Parathyroid adenoma (tissue), 2 donors: ENCODE measurements around the gene YWHAB.

Experiments used
- H2AFZ ChIP-seq: fragments of 300-600 bp; sonication (generic); one replicate; pipeline ENCODE4 v1.7.0; 2017; ENCODE audit warnings: antibody characterized with exemption, mild to moderate bottlenecking
- H3K27ac ChIP-seq: fragments of 300-600 bp; sonication (generic); one replicate; pipeline ENCODE4 v1.7.0; 2017
- H3K27me3 ChIP-seq: fragments of 300-600 bp; sonication (generic); one replicate; pipeline ENCODE4 v1.7.0; 2017; ENCODE audit warnings: low read length; ENCODE audit not compliant: control insufficient read depth, insufficient read depth
- H3K36me3 ChIP-seq: fragments of 300-600 bp; sonication (generic); one replicate; pipeline ENCODE4 v1.7.0; 2017; ENCODE audit warnings: low read length; ENCODE audit not compliant: control insufficient read depth, insufficient read depth
- H3K4me1 ChIP-seq: fragments of 300-600 bp; sonication (generic); one replicate; pipeline ENCODE4 v1.7.0; 2017; ENCODE audit warnings: control low read depth
- H3K4me2 ChIP-seq: fragments of 300-600 bp; sonication (generic); one replicate; pipeline ENCODE4 v1.7.0; 2017; ENCODE audit warnings: low read length
- H3K4me3 ChIP-seq: fragments of 300-600 bp; sonication (generic); one replicate; pipeline ENCODE4 v1.7.0; 2017; ENCODE audit warnings: low read depth, low read length
- H3K79me2 ChIP-seq: fragments of 300-600 bp; sonication (generic); one replicate; pipeline ENCODE4 v1.7.0; 2017; ENCODE audit warnings: control low read depth
- H3K9ac ChIP-seq: fragments of 300-600 bp; sonication (generic); one replicate; pipeline ENCODE4 v1.7.0; 2017; ENCODE audit warnings: mild to moderate bottlenecking
- H3K9me3 ChIP-seq: fragments of 300-600 bp; sonication (generic); one replicate; pipeline ENCODE4 v1.7.0; 2017; ENCODE audit warnings: low read length; ENCODE audit not compliant: control insufficient read depth
- TF ChIP-seq, protein P1 (sequence below): fragments of 300-600 bp; sonication (generic); IDR thresholded peaks from one replicate; pipeline ENCODE4 v1.7.0; 2017; ENCODE audit warnings: antibody characterized with exemption, mild to moderate bottlenecking
- donor health status: primary hyperparathyroidism.

YWHAB gene

GRCh38 chr20:44911264-44911921 lies 25.9 kb downstream of the YWHAB start:
- Histone ChIP-seq H3K36me3 (no peaks in the 10 kb centered on the region), H3K27me3 (no peaks in the 10 kb centered on the region), H3K4me3 (no peak overlapping the region), H3K4me1 (no peaks in the 10 kb centered on the region), H3K9me3 (no peaks in the 10 kb centered on the region), H3K4me2 (no peak overlapping the region), H3K79me2 (no peaks in the 10 kb centered on the region), H2AFZ (peak overlapping the region; percentile 52), H3K27ac (no peak overlapping the region), H3K9ac (no peak overlapping the region)
- TF ChIP-seq, protein P1, sequence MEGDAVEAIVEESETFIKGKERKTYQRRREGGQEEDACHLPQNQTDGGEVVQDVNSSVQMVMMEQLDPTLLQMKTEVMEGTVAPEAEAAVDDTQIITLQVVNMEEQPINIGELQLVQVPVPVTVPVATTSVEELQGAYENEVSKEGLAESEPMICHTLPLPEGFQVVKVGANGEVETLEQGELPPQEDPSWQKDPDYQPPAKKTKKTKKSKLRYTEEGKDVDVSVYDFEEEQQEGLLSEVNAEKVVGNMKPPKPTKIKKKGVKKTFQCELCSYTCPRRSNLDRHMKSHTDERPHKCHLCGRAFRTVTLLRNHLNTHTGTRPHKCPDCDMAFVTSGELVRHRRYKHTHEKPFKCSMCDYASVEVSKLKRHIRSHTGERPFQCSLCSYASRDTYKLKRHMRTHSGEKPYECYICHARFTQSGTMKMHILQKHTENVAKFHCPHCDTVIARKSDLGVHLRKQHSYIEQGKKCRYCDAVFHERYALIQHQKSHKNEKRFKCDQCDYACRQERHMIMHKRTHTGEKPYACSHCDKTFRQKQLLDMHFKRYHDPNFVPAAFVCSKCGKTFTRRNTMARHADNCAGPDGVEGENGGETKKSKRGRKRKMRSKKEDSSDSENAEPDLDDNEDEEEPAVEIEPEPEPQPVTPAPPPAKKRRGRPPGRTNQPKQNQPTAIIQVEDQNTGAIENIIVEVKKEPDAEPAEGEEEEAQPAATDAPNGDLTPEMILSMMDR: peak; percentile 50

DNA sequence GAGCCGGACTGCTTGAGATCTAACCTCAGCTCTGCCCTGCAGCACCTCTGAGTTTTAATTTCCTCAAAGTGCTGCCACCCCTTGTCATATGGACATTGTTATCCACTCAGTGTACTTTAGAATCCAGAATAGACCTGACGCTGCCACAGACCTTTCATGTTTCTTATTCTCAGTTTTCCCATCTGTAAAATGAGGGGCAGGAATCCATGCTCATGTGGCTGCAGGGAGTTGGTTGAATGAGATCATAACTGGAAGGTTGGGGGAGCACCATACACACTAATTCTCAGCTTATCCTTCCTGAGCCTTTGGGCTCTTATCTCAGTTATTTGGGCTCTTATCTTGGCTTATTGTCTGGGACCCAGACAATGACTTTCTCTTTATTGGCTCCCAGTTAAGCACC lies 26.7 kb downstream of the YWHAB start:
- H3K36me3 ChIP-seq: no peaks in the 10 kb centered on the region
- H3K9me3 ChIP-seq: no peaks in the 10 kb centered on the region
- no peak overlapping the region for H3K4me3 ChIP-seq
- no peaks in the 10 kb centered on the region for H3K79me2 ChIP-seq
- no peak overlapping the region for H3K27ac ChIP-seq
- no peak overlapping the region for H3K9ac ChIP-seq
- H2AFZ ChIP-seq: no peak overlapping the region
- H3K4me2 ChIP-seq: no peak overlapping the region
- no peaks in the 10 kb centered on the region for H3K27me3 ChIP-seq
- TF ChIP-seq, protein P1: no peak
- H3K4me1 ChIP-seq: no peaks in the 10 kb centered on the region

DNA sequence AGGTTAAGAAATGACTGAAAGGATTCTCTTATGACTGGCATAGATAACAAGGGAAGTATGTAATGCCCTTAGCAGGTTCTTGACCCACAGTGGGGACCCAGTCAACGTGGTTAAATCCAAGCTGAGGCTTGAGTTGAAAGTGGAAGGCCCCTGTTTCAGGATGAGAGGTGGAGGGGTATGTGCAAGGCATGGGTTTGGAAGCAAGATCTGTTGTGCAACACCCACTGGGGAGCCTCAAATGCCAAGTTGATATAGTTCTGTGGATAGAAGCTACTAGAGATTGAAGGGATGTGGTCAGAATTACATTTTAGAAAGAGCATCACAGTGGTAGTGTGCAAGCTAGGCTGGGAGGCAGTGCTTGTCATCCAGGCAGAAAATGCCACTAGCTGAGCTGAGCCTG lies 29.4 kb downstream of the YWHAB start:
- TF ChIP-seq, protein P1: no peak
- no peak overlapping the region for H2AFZ ChIP-seq

GRCh38 chr20:44916586-44916985 lies 31.1 kb downstream of the YWHAB start:
- Histone ChIP-seq H3K4me3 (no peak overlapping the region), H3K4me2 (no peak overlapping the region), H3K9me3 (no peaks in the 10 kb centered on the region), H3K27ac (no peak overlapping the region), H3K79me2 (no peaks in the 10 kb centered on the region), H3K9ac (no peak overlapping the region), H2AFZ (no peak overlapping the region), H3K36me3 (no peaks in the 10 kb centered on the region), H3K27me3 (no peaks in the 10 kb centered on the region), H3K4me1 (no peaks in the 10 kb centered on the region)
- TF ChIP-seq, protein P1: no peak

More for the DNA sequence above, 29.4 kb downstream of the YWHAB start:
- H3K4me1 ChIP-seq: no peaks in the 10 kb centered on the region
- no peaks in the 10 kb centered on the region for H3K36me3 ChIP-seq
- H3K9ac ChIP-seq: no peak overlapping the region
- H3K4me3 ChIP-seq: no peak overlapping the region
- H3K4me2 ChIP-seq: no peak overlapping the region
- H3K27ac ChIP-seq: no peak overlapping the region
- H3K9me3 ChIP-seq: no peaks in the 10 kb centered on the region
- H3K79me2 ChIP-seq: no peaks in the 10 kb centered on the region
- H3K27me3 ChIP-seq: no peaks in the 10 kb centered on the region

DNA sequence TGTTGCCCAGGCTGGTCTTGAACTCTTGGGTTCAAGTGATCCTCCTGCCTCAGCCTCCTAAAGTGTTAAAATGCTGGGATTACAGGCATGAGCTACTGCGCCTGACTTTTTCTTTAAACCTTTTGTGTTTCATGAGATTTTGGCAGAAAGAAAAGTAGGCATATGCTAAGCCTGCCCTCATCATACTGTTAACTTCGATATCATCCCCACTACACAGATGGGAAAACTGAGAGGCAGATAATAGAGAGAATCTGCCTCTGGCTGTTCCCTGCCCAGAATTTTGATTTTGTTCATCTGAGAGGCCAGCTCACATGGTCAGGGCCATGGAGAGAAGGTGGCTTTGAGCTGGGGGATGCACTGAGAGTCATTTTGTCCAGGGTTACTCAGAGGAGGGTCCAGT lies 31.9 kb downstream of the YWHAB start:
- H3K27ac ChIP-seq: no peak overlapping the region
- no peak overlapping the region for H3K4me3 ChIP-seq
- no peaks in the 10 kb centered on the region for H3K27me3 ChIP-seq
- H3K9me3 ChIP-seq: no peaks in the 10 kb centered on the region
- no peak overlapping the region for H3K4me2 ChIP-seq
- TF ChIP-seq, protein P1: no peak
- H3K4me1 ChIP-seq: no peaks in the 10 kb centered on the region
- no peak overlapping the region for H3K9ac ChIP-seq
- H3K36me3 ChIP-seq: no peaks in the 10 kb centered on the region
- no peaks in the 10 kb centered on the region for H3K79me2 ChIP-seq
- H2AFZ ChIP-seq: no peak overlapping the region
